HepG2 (cell line): Measurements from ENCODE around the gene TMEM178A. TPM values are rescaled to one million over a fixed set of nuclear protein-coding genes. Genes with fewer than 3 reads are reported as not detected.

ENCODE experiments used
- ATAC-seq: fragments of 200-7000 bp; cut with Tn5 transposase; 3 replicates; pipeline ENCODE4 v1.9.1; 2020; ENCODE audit warnings: mild to moderate bottlenecking, moderate library complexity
- BruUV-seq: library from RNA; stranded (reverse); fragments of 400-500 nt; replicated peaks from 2 replicates; lab custom pipeline; 2021; lab: Mats Ljungman, UMichigan
- CTCF ChIA-PET: fragments of 300-600 bp; formaldehyde crosslinking; extraction: SDS; loops from one replicate; lab custom pipeline; 2021; ENCODE audit warnings: low total read pairs, inconsistent platforms, low intra/inter-chr PET ratio; lab: Yijun Ruan, JAX
- POLR2A ChIA-PET: fragments of 350-600 bp; sonication (Branson Sonifier 250); formaldehyde crosslinking; loops from one replicate; lab custom pipeline; 2020; ENCODE audit warnings: antibody characterized with exemption, inconsistent platforms; lab: Yijun Ruan, JAX
- DNase-seq: peaks from one replicate; pipeline ENCODE4 v3.0.0-alpha.2; 2015; ENCODE audit warnings: low spot score
- FAIRE-seq: peaks from 3 replicates; lab custom pipeline; 2011; peaks lifted over from hg19 to GRCh38; lab: Jason Lieb, UNC
- H2AFZ ChIP-seq: one replicate; pipeline ENCODE4 v1.6.1; 2011; ENCODE audit warnings: low read length, inconsistent platforms
- H3K27ac ChIP-seq: fragments of 300-600 bp; 3 replicates; pipeline ENCODE4 v1.8.0; 2011; ENCODE audit warnings: mixed run types, mild to moderate bottlenecking, mixed read lengths, low read length, inconsistent platforms; ENCODE audit not compliant: insufficient read depth; ENCODE audit errors: extremely low read length
- H3K27me3 ChIP-seq, 2 experiments: fragments of 200-600 bp in 1 of 2; 2 replicates in 1 of 2; 3 replicates in 1 of 2; pipeline versions ENCODE4 v1.6.0 to v1.8.0; 2011; ENCODE audit warnings: low read length in 2 of 2, mild to moderate bottlenecking in 2 of 2, moderate library complexity in 2 of 2, inconsistent platforms in 1 of 2; ENCODE audit not compliant: insufficient read depth in 2 of 2, control insufficient read depth in 1 of 2
- H3K36me3 ChIP-seq, 2 experiments: fragments of 200-600 bp in 1 of 2; replicated peaks in 1 of 2; 2 replicates in 1 of 2; 3 replicates in 1 of 2; pipeline versions ENCODE4 v1.5.1 to v1.8.0; 2011; ENCODE audit warnings: low read length in 2 of 2, inconsistent platforms in 1 of 2; ENCODE audit not compliant: insufficient read depth in 2 of 2, control insufficient read depth in 1 of 2
- H3K4me1 ChIP-seq: 2 replicates; pipeline ENCODE4 v1.5.1; 2012; ENCODE audit warnings: low read length, inconsistent platforms; ENCODE audit not compliant: insufficient read depth
- H3K4me2 ChIP-seq: 2 replicates; pipeline ENCODE4 v1.6.0; 2011; ENCODE audit warnings: low read depth, low read length, inconsistent platforms
- H3K4me3 ChIP-seq, 3 experiments: fragments of 200-600 bp in 1 of 3; sonication (generic), shearing (Covaris generic) in 1 of 3; replicated peaks in 1 of 3; 2 replicates each; pipeline ENCODE4 v1.5.1; 2011 to 2016; ENCODE audit warnings: low read length in 3 of 3, inconsistent platforms in 2 of 3, low read depth in 2 of 3, mild to moderate bottlenecking in 2 of 3, control low read depth in 1 of 3, mixed read lengths in 1 of 3; ENCODE audit not compliant: insufficient read depth in 1 of 3
- H3K79me2 ChIP-seq: one replicate; pipeline ENCODE4 v1.6.1; 2011; ENCODE audit warnings: low read length, inconsistent platforms; ENCODE audit not compliant: insufficient read depth
- H3K9ac ChIP-seq: 2 replicates; pipeline ENCODE4 v1.6.0; 2011; ENCODE audit warnings: mild to moderate bottlenecking, low read depth, low read length, inconsistent platforms; ENCODE audit not compliant: insufficient read depth
- H3K9me3 ChIP-seq: 2 replicates; pipeline ENCODE4 v1.5.1; 2012; ENCODE audit warnings: mild to moderate bottlenecking, low read length
- H4K20me1 ChIP-seq: 2 replicates; pipeline ENCODE4 v1.6.0; 2011; ENCODE audit warnings: inconsistent platforms, mild to moderate bottlenecking, low read length, moderate library complexity; ENCODE audit not compliant: insufficient read depth
- ADNP ChIP-seq: sonication (generic); formaldehyde crosslinking; IDR thresholded peaks from 2 replicates; pipeline ENCODE4 v1.4.0; 2020; ENCODE audit warnings: missing genetic modification reagents
- CBX1 ChIP-seq: IDR thresholded peaks from one replicate; pipeline ENCODE4 v1.6.1; 2016; ENCODE audit warnings: antibody characterized with exemption, low read depth
- CHCHD3 ChIP-seq: sonication (generic); formaldehyde crosslinking; IDR thresholded peaks from 2 replicates; pipeline ENCODE4 v1.8.0; 2022; ENCODE audit warnings: mild to moderate bottlenecking, missing genetic modification reagents, moderate library complexity
- FOXJ3 ChIP-seq: sonication (generic); formaldehyde crosslinking; IDR thresholded peaks from 2 replicates; pipeline ENCODE4 v1.4.0; 2020; ENCODE audit warnings: missing genetic modification reagents, mild to moderate bottlenecking, borderline replicate concordance
- MIER3 ChIP-seq: IDR thresholded peaks from 2 replicates; pipeline ENCODE4 v1.6.1; 2016; ENCODE audit warnings: missing compliant biosample characterization, borderline replicate concordance
- NFIC ChIP-seq: IDR thresholded peaks from 2 replicates; pipeline ENCODE4 v1.6.1; 2012; ENCODE audit warnings: mild to moderate bottlenecking, low read length, inconsistent platforms
- SRSF1 ChIP-seq: fragments of 200-400 bp; formaldehyde crosslinking; optimal IDR thresholded peaks from 2 replicates; pipeline ENCODE3; 2017; ENCODE audit warnings: mild to moderate bottlenecking, low read depth, low read length, moderate library complexity
- STAG1 ChIP-seq: sonication (generic); formaldehyde crosslinking; IDR thresholded peaks from 2 replicates; pipeline ENCODE4 v1.4.0; 2020; ENCODE audit warnings: missing genetic modification reagents
- TCF12 ChIP-seq, 2 experiments: fragments of 450-650 bp in 1 of 2; sonication (generic) in 1 of 2; formaldehyde crosslinking in 1 of 2; IDR thresholded peaks; 2 replicates each; pipeline versions ENCODE4 v1.6.1 to v1.8.0; 2017 to 2022; ENCODE audit warnings: antibody characterized with exemption in 1 of 2, mild to moderate bottlenecking in 1 of 2, missing genetic modification reagents in 1 of 2, moderate library complexity in 1 of 2
- TOE1 ChIP-seq: sonication (generic); formaldehyde crosslinking; IDR thresholded peaks from 2 replicates; pipeline ENCODE4 v1.4.0; 2020; ENCODE audit warnings: mild to moderate bottlenecking, missing genetic modification reagents
- WIZ ChIP-seq: sonication (generic); formaldehyde crosslinking; IDR thresholded peaks from 2 replicates; pipeline ENCODE4 v1.5.1; 2020; ENCODE audit warnings: mild to moderate bottlenecking, missing genetic modification reagents
- ZFP62 ChIP-seq: sonication (generic); formaldehyde crosslinking; IDR thresholded peaks from 2 replicates; pipeline ENCODE4 v1.4.0; 2020; ENCODE audit warnings: missing genetic modification reagents
- ZNF362 ChIP-seq: sonication (generic); formaldehyde crosslinking; IDR thresholded peaks from 2 replicates; pipeline ENCODE4 v1.4.0; 2020; ENCODE audit warnings: missing genetic modification reagents, mild to moderate bottlenecking, borderline replicate concordance
- ZNF572 ChIP-seq: sonication (generic); formaldehyde crosslinking; IDR thresholded peaks from 2 replicates; pipeline ENCODE4 v1.5.1; 2020; ENCODE audit warnings: mild to moderate bottlenecking, missing genetic modification reagents
- ZNF589 ChIP-seq: sonication (generic); formaldehyde crosslinking; conservative IDR thresholded peaks from 2 replicates; pipeline ENCODE4 v1.8.0; 2022; ENCODE audit warnings: mild to moderate bottlenecking, moderate library complexity, missing genetic modification reagents
- ZNF792 ChIP-seq: IDR thresholded peaks from 2 replicates; pipeline ENCODE4 v1.6.1; 2016
- WGBS: methylation state at CpG from one replicate; pipeline ENCODE4 v1.1.6; 2017; ENCODE audit warnings: low lambda C conversion rate; 5-methylcytosine and 5-hydroxymethylcytosine counted together
- in situ Hi-C: cut with HindIII; loops from 2 replicates; pipeline ENCODE4 v1.10.0; 2017; ENCODE audit warnings: low pct_unique_long_range_greater_than_20kb; ENCODE audit not compliant: extremely low pct_ligation_motif_present
- intact Hi-C: fragments of 100-400 bp; cut with micrococcal nuclease; formaldehyde crosslinking; loops from one replicate; pipeline ENCODE4 v1.10.0; 2022; ENCODE audit not compliant: unreplicated experiment
- polyA plus RNA-seq, 8 experiments: library from polyadenylated mRNA; depleted of rRNA in 3 of 8; stranded (reverse) in 7 of 8; unstranded in 1 of 8; fragments of >200 nt; fragmentation: Illumina TruSeq in 4 of 8; extraction: Trizol in 4 of 8; gene quantifications; 2 replicates each; pipeline versions ENCODE4 v1.2.1 to v1.2.3, GENCODE V29; 2011 to 2016; ENCODE audit warnings: low read depth in 4 of 8, missing spikeins in 1 of 8, mixed read lengths in 1 of 8; ENCODE audit not compliant: insufficient read depth in 1 of 8
- total RNA-seq, 5 experiments: library from RNA; depleted of rRNA; stranded (reverse); fragments of >200 nt; fragmentation: Illumina TruSeq; extraction: Trizol; gene quantifications; 2 replicates each; pipeline ENCODE4 v1.2.3, GENCODE V29; 2016; ENCODE audit warnings: low read depth in 1 of 5
- TF ChIP-seq, protein P1 (sequence below): sonication (generic); formaldehyde crosslinking; IDR thresholded peaks from 2 replicates; pipeline ENCODE4 v1.9.0; 2021; ENCODE audit warnings: missing genetic modification reagents, borderline replicate concordance
- TF ChIP-seq, protein P2 (sequence below): fragments of 450-650 bp; IDR thresholded peaks from 2 replicates; pipeline ENCODE4 v1.6.1; 2017; ENCODE audit warnings: mild to moderate bottlenecking
- TF ChIP-seq, protein P3 (sequence below): sonication (generic); formaldehyde crosslinking; IDR thresholded peaks from 2 replicates; pipeline ENCODE4 v1.8.1; 2023; ENCODE audit warnings: mild to moderate bottlenecking, moderate library complexity, missing genetic modification reagents

The TMEM178A gene
- total and polyA plus RNA-seq, 2 of the 13 experiments (the other 11 are each of a cell fraction or from before 2014, with no cell fraction given), result 0.38 to 3.3 TPM

DNA sequence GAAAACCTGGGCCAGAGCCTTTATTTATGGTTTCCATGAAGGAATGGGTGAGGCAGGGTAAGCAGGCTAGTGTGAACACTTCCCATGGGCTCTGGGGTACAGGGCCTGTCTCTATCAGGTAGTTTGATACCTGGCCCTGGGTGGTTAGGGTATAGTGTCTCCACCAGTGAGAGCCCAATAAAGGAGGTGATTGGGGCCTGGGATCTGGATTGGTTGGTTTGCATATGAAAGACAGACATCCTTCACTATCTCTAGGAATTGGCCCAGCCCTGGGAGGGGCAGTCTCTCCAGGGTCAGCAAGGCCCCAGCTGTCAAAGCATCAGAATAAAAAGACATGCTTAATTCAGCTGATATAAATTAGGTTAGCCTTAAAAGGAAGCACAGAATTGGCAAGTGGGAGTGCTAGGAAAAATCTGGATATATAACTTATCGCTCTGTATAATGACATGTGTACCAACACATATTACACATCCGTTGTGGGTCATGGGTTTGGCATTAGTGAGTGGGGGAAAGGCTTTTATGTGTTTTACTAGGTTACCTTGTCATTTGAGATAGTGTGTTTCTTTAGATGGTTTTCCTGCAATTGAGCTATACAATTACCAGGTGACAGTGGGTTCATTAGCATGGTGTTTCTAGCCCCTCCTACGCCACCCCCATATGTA, 18.5 kb upstream of the TMEM178A start:
- no peak overlapping the region for H3K4me3 ChIP-seq
- H4K20me1 ChIP-seq, result no peaks in the 10 kb centered on the region
- no peak overlapping the region for H3K4me2 ChIP-seq
- WGBS, result 59% methylated on average over 3 of the region's 3 CpGs
- CTCF ChIA-PET, result no interaction called here
- H3K79me2 ChIP-seq, result no peaks in the 10 kb centered on the region
- no TSS peak for BruUV-seq
- ATAC-seq (no peak), DNase-seq (no peak), FAIRE-seq (no peak)
- H3K9me3 ChIP-seq, result no peaks in the 10 kb centered on the region
- no peak overlapping the region for H3K27ac ChIP-seq
- intact Hi-C loops (no loop called here), in situ Hi-C loops (no loop called here)
- no peaks in the 10 kb centered on the region; a peak in 2 of 5 replicates for H3K27me3 ChIP-seq
- TF ChIP-seq, protein P1, sequence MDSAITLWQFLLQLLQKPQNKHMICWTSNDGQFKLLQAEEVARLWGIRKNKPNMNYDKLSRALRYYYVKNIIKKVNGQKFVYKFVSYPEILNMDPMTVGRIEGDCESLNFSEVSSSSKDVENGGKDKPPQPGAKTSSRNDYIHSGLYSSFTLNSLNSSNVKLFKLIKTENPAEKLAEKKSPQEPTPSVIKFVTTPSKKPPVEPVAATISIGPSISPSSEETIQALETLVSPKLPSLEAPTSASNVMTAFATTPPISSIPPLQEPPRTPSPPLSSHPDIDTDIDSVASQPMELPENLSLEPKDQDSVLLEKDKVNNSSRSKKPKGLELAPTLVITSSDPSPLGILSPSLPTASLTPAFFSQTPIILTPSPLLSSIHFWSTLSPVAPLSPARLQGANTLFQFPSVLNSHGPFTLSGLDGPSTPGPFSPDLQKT, result no peak
- TF ChIP-seq CBX1 (no peak), ZNF362 (CRISPR knock-in tag) (no peak), TOE1 (no peak), ZNF572 (CRISPR knock-in tag) (no peak), SRSF1 (no peak), TCF12 (IDR thresholded peaks at IDR 0.05) (no peak), TCF12 (CRISPR knock-in tag; IDR thresholded peaks at IDR 0.05) (no peak), FOXJ3 (CRISPR knock-in tag) (no peak), CHCHD3 (no peak), MIER3 (CRISPR knock-in tag) (no peak), ZFP62 (CRISPR knock-in tag) (no peak), STAG1 (CRISPR knock-in tag) (no peak), WIZ (no peak), ADNP (CRISPR knock-in tag) (no peak), ZNF792 (CRISPR knock-in tag) (no peak), NFIC (no peak), ZNF589 (no peak)
- TF ChIP-seq, protein P2, sequence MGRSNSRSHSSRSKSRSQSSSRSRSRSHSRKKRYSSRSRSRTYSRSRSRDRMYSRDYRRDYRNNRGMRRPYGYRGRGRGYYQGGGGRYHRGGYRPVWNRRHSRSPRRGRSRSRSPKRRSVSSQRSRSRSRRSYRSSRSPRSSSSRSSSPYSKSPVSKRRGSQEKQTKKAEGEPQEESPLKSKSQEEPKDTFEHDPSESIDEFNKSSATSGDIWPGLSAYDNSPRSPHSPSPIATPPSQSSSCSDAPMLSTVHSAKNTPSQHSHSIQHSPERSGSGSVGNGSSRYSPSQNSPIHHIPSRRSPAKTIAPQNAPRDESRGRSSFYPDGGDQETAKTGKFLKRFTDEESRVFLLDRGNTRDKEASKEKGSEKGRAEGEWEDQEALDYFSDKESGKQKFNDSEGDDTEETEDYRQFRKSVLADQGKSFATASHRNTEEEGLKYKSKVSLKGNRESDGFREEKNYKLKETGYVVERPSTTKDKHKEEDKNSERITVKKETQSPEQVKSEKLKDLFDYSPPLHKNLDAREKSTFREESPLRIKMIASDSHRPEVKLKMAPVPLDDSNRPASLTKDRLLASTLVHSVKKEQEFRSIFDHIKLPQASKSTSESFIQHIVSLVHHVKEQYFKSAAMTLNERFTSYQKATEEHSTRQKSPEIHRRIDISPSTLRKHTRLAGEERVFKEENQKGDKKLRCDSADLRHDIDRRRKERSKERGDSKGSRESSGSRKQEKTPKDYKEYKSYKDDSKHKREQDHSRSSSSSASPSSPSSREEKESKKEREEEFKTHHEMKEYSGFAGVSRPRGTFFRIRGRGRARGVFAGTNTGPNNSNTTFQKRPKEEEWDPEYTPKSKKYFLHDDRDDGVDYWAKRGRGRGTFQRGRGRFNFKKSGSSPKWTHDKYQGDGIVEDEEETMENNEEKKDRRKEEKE, result no peak
- TF ChIP-seq, protein P3, sequence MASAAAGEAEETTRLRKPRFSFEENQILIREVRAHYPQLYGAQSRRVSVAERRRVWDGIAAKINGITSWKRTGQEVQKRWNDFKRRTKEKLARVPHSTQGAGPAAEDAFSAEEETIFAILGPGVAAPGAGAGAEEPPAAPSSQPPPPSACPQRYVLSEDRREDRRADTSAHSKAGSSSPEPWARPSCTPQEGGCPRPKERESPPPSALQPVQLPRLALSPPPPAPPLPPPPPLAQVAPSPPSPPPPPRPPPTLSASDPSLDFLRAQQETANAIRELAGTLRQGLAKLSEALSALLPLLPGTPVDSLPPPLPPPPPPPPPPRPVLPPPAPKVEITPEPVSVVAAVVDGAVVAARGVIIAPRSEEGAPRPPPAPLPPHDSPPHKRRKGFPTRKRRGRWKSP (CRISPR knock-in tag), result no peak
- H3K9ac ChIP-seq, result no peak overlapping the region
- H2AFZ ChIP-seq, result no peak overlapping the region
- POLR2A ChIA-PET, result no interaction called here
- peaks cover 7% of the 10 kb centered on the region for H3K4me1 ChIP-seq
- H3K36me3 ChIP-seq, result no peaks in the 10 kb centered on the region
